ENCODE results near the gene ERP27.

The ERP27 gene

DNA sequence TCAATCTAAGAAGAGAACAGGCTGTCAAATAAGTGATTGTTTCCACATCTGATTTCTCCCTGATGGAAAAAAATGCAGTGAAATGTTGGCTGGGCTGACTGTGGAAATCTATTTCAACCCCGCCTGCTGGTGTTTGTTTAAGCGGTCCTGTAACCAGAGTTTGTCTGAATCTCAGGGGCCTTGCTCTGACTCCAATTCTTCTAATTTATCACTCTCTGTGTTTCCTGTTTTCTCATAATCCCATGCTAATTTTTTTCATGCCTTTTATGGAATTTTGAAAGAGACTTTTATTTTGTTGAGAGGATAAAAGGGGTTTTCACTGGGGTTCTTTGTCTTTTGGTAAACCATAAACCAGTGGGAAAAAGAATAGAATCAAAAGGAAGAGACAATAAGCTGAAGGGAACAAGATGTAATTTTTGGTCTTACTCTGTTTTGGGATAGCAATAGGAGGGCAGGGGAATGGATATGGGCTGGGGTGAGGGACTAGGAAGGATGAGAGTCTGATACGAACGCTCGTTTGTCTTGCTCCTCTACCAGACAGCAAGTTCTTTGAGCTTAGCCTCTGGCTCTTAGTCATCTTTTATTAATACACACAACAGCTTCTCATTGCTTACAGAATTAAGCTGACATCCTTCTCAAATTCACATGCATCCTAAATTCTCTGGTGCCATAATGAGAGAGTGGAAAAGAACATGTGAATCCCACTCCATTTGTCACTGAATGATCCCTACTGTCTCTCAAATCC is 44.7 kb downstream of the ERP27 start:
- H3K27ac ChIP-seq: no peak overlapping the region
- no peak for TF ChIP-seq ZFX (IDR thresholded peaks at IDR 0.05)
- TF ChIP-seq, protein P1, sequence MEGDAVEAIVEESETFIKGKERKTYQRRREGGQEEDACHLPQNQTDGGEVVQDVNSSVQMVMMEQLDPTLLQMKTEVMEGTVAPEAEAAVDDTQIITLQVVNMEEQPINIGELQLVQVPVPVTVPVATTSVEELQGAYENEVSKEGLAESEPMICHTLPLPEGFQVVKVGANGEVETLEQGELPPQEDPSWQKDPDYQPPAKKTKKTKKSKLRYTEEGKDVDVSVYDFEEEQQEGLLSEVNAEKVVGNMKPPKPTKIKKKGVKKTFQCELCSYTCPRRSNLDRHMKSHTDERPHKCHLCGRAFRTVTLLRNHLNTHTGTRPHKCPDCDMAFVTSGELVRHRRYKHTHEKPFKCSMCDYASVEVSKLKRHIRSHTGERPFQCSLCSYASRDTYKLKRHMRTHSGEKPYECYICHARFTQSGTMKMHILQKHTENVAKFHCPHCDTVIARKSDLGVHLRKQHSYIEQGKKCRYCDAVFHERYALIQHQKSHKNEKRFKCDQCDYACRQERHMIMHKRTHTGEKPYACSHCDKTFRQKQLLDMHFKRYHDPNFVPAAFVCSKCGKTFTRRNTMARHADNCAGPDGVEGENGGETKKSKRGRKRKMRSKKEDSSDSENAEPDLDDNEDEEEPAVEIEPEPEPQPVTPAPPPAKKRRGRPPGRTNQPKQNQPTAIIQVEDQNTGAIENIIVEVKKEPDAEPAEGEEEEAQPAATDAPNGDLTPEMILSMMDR (conservative IDR thresholded peaks at IDR 0.05): no peak

DNA sequence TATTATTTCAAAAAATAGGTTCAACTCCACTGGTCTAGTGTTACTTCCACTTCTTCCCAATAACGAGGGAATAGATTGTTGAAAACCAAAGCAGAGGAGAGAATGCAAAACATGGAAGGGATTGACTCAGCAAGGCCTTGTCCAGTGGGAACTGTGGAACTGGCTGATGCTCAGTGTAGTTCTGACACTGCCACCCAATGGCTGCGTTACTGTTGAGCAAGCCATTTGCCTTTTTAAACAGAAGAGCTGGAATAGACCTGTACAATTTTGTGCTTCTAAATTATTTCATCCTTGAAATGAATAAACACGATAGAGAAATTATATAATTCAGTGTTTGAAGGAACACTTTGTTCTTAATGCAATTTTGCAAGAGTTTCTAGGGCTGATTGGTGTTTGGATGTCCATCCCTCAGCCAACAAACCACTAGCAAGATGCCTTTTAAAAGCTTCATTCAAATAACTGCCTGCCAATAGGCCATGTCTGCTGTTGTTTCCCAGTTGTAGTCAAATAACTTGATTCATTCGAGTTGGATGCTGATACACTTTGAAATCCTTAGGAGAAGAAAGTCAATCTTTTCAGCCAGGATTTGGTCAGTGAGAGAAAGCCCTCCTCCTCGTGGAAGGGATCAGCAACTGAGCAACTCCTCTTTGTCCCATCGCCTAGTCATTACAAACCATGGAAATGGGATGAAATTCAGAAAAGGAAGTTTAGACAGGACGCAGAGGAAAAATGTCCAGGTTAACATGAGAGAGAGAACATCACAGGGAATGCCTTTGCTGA is 45.4 kb downstream of the ERP27 start:
- no peak overlapping the region for H3K27ac ChIP-seq
- TF ChIP-seq ZFX (IDR thresholded peaks at IDR 0.05): no peak
- TF ChIP-seq, protein P1 (conservative IDR thresholded peaks at IDR 0.05): no peak; the same call in 1 of the 2 replicates

DNA sequence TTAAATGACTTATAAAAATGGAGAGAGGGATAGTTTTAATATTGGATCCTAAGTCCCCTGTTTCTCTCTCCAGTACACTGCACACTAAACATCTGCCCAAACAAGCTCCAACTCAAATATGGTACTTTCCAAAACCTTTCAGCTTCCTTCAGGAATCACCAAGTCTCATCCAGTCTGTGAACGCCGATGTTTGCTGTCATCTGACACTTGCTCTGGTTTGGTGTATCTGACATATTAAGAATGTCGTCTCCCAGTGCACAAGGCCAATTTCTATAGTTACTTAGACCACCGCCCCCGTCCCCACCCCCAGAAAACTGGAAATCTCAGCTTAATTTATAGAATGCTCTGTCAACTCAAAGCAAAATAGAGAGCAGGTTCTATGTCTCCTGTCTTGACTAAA is 47.6 kb downstream of the ERP27 start:
- TF ChIP-seq, protein P1 (conservative IDR thresholded peaks at IDR 0.05): no peak
- no peak for TF ChIP-seq ZFX (IDR thresholded peaks at IDR 0.05)
- H3K27ac ChIP-seq: no peak overlapping the region

DNA sequence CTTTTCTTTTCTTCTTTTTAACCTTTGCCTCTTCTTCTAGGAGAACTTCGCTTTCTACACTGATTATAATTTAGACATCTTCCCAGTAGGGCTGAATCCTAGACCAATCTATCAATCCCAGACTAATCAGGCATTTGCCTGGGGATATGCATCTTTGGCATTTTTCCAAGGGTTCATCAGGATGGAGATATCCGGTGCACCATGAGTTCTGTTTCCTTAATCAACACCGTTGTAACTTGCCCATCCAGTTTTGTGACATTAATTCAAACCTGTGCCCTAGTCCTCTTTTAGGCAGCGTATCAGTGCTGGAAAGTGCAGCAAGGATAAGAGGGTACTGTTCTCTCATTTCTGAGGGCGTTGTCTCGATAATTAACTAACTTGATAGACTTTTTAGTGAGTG is 52.1 kb downstream of the ERP27 start:
- H3K27ac ChIP-seq: no peak overlapping the region
- TF ChIP-seq, protein P1 (conservative IDR thresholded peaks at IDR 0.05): no peak
- no peak for TF ChIP-seq ZFX (IDR thresholded peaks at IDR 0.05)

DNA sequence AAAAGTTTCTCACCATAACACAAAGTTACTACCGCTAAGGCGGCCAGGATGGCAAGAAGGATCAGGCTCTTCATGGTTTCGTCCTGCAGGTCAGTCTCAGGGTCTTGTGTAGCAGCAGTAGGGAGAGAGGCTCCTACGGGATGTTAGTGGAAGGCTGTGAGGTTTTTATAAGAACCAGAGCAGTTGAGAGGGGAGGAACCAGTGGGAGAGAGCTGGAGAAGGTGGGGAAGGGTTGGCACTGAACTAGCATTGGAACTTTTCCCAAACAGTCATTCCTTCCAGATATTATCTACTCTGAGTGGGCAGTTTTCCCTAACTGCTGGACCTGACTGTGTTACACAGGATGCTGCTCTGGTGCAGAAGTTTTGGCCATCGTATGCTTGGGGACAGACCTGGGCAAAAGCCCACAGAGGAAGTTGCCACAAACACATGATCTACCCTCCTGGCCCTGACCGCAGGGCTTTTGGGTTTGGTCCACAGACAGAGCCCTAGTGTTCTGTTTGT is 52.6 kb downstream of the ERP27 start, which contains the start of gene MGP:
Gene MGP, minus strand, starts transcription at position 137 of the 504 bp plus-strand sequence. Its CDS starts 63 bp downstream, at position 74.
- TF ChIP-seq ZFX (IDR thresholded peaks at IDR 0.05): no peak
- TF ChIP-seq, protein P1 (conservative IDR thresholded peaks at IDR 0.05): no peak
- H3K27ac ChIP-seq: no peak within 1 kb of the TSS

DNA sequence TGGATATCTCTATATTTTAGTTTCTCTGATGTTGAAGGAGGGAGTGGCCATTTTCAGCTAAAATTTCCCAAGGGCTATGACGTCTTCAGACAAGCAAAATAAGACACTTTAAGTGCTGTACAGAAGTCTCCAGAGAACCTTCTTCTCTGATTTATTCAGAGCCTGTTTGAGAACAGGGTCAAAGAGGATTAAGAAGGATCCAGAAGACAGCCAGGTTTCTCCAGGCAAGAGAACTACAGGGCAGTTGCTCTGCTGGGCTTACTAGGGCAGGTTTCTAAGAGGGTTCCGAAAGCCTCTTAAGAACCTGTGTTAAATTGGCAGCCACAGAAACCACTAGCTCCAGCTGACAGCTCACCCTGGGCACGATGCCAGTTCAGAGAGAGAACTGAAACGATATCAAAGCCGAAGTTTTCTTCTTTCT is 53.9 kb downstream of the ERP27 start:
- no peak overlapping the region for H3K27ac ChIP-seq
- TF ChIP-seq, protein P1 (conservative IDR thresholded peaks at IDR 0.05): no peak
- TF ChIP-seq ZFX (IDR thresholded peaks at IDR 0.05): no peak

DNA sequence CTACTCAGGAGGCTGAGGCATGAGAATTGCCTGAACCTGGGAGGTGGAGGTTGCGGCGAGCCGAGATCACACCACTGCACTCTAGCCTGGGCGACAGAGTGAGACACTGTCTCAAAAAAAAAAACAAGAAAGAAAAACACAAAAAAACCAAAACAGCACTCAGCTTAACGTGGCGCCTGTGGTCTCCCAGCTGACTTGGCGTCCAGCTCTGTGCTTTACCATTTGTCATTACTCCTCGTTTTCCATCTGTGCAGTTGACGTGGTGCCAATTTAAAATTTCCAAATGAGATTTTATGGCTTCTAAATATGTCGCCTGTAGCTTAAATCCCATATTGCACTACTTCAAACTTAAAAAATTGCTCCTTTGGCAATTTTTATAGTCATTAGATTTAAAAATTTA is 54.7 kb downstream of the ERP27 start:
- TF ChIP-seq ZFX (IDR thresholded peaks at IDR 0.05): no peak
- TF ChIP-seq, protein P1 (conservative IDR thresholded peaks at IDR 0.05): no peak
- no peak overlapping the region for H3K27ac ChIP-seq
